ENCODE measurements around the gene PDIA5.
"Not testable (repeated sequence)": the region's sequence is repeated elsewhere in the genome, so short reads cannot be mapped to it uniquely, and the experiment has no call there.

Gene PDIA5

GRCh38 chr3:123092243-123092642 is 25.4 kb downstream of the PDIA5 start:
- DNase-seq (ENCODE audit: low read depth in 2 of 2): no peak

GRCh38 chr3:123093696-123094095 is 26.9 kb downstream of the PDIA5 start:
- DNase-seq (ENCODE audit: low read depth in 2 of 2): no peak

- no peak for DNase-seq (ENCODE audit: low read depth in 2 of 2)
Measured at GRCh38 chr3:123094516-123095313, 27.9 kb downstream of the PDIA5 start.

GRCh38 chr3:123096126-123096525 is 29.3 kb downstream of the PDIA5 start:
- no peak for DNase-seq (ENCODE audit: low read depth in 2 of 2)

- no peak for DNase-seq (ENCODE audit: low read depth in 2 of 2)
Measured at GRCh38 chr3:123096731-123097130, 29.9 kb downstream of the PDIA5 start.

GRCh38 chr3:123098426-123099330 is 31.9 kb downstream of the PDIA5 start:
- no peak for DNase-seq (ENCODE audit: low read depth in 2 of 2)

- no peak for DNase-seq (ENCODE audit: low read depth in 2 of 2)
Measured at GRCh38 chr3:123099331-123100192, 32.7 kb downstream of the PDIA5 start.

GRCh38 chr3:123100193-123100776 is 33.5 kb downstream of the PDIA5 start:
- no peak for DNase-seq (ENCODE audit: low read depth in 2 of 2)

- DNase-seq (ENCODE audit: low read depth in 2 of 2): no peak
Measured at GRCh38 chr3:123102249-123102648, 35.4 kb downstream of the PDIA5 start.

- DNase-seq (ENCODE audit: low read depth in 2 of 2): no peak
Measured at GRCh38 chr3:123102826-123103225, 36.0 kb downstream of the PDIA5 start.

GRCh38 chr3:123104550-123104949 is 37.7 kb downstream of the PDIA5 start:
- DNase-seq (ENCODE audit: low read depth in 2 of 2): no peak

GRCh38 chr3:123105201-123106189 is 38.7 kb downstream of the PDIA5 start:
- no peak for DNase-seq (ENCODE audit: low read depth in 2 of 2)

- DNase-seq (ENCODE audit: low read depth in 2 of 2): no peak
Measured at GRCh38 chr3:123110282-123110975, 43.6 kb downstream of the PDIA5 start.

GRCh38 chr3:123110976-123111615 is 44.3 kb downstream of the PDIA5 start:
- DNase-seq (ENCODE audit: low read depth in 2 of 2): no peak

GRCh38 chr3:123111640-123112039 is 44.8 kb downstream of the PDIA5 start:
- no peak for DNase-seq (ENCODE audit: low read depth in 2 of 2)

- DNase-seq (ENCODE audit: low read depth in 2 of 2): no peak
Measured at GRCh38 chr3:123112232-123112631, 45.4 kb downstream of the PDIA5 start.

- not testable (repeated sequence) for DNase-seq (ENCODE audit: low read depth in 2 of 2)
Measured at GRCh38 chr3:123112656-123113055, 45.8 kb downstream of the PDIA5 start.

- no peak for DNase-seq (ENCODE audit: low read depth in 2 of 2)
Measured at GRCh38 chr3:123113889-123114450, 47.1 kb downstream of the PDIA5 start.

GRCh38 chr3:123116116-123116515 is 49.3 kb downstream of the PDIA5 start:
- DNase-seq (ENCODE audit: low read depth in 2 of 2): no peak

Data from stimulated activated CD4-positive, alpha-beta T cell treated with anti-CD3 and anti-CD28 coated beads, Interleukin-1b, Interleukin-23, amount 100 ng/mL, for 1 hour (primary cell).